8988T (cell line): Measurements from ENCODE around the gene DCAF16.
"Not testable (repeated sequence)": the region's sequence is repeated elsewhere in the genome, so short reads cannot be mapped to it uniquely, and the experiment has no call there.

Source experiments
- DNase-seq: peaks from one replicate; pipeline ENCODE4 v3.0.0; 2011

Gene DCAF16

GRCh38 chr4:17810260-17811077 lies at the start of gene DCAF16, which contains the start of gene NCAPG:
DCAF16 (minus strand) TSS chr4:17810757; CDS start chr4:17804141, 6,616 bp downstream.
NCAPG (plus strand) TSS chr4:17810979; CDS start chr4:17811078, 99 bp downstream.
- DNase-seq, result peak; percentile 59

DNA sequence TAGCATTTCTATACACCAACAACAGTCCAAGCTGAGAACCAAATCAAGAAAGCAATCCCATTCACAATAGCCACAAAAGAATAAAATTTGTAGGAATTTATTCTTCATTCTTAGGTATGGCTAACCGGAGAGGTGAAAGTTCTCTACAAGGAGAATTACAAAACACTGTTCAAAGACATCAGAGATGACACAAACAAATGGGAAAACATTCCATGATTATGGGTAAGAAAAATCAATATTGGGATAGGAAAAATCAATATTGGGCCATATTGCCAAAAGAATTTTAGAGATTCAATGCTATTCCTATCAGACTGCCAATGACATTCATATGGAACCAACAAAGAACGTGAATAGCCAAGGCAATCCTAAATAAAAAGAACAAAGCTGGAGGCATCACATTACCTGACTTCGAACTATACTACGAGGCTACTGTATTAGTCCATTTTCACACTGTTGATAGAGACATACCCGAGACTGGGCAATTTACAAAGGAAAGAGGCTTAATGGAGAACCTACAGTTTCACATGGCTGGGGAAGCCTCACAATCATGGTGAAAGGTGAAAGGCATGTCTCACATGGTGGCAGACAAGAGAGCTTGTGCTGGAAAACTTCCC lies 49.3 kb upstream of the DCAF16 start:
- no peak for DNase-seq

DNA sequence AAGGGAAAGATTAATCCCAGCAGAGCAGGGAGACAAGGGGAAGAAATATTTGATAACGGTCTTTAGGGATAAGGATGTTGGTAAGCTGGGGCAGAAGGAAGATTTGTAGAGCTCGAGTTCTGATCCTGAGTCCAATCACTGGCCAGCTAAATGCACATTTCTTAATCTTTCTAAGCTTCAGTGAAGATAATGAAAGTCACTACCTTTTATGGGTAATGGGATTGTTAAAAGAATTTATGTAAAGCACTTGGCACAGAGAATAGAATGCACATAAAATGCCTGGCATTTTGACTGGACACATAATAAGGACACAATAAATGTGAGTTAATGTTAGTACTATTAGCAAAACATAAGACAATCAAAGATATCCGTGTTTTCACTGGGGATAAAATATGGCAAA lies 43.5 kb upstream of the DCAF16 start:
- DNase-seq, result no peak

DNA sequence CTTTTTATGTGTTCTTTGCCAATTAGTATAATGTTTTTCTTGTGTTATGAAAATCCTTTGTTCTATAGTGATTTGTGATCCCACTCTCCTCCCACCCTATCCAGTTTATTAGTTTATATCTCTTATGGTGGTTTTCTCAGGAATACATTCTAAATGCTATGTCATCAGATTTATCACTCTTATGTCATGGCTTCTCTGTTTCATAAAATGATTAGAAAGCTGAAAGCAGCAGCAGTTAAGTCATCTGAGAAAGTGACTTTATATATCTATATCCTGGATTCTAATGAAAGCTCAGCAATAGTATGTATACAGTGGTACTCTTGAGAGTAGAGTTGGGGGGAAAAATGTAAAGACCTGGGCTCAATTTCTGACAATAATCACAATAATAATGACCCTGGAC lies 41.4 kb upstream of the DCAF16 start:
- DNase-seq, result no peak

DNA sequence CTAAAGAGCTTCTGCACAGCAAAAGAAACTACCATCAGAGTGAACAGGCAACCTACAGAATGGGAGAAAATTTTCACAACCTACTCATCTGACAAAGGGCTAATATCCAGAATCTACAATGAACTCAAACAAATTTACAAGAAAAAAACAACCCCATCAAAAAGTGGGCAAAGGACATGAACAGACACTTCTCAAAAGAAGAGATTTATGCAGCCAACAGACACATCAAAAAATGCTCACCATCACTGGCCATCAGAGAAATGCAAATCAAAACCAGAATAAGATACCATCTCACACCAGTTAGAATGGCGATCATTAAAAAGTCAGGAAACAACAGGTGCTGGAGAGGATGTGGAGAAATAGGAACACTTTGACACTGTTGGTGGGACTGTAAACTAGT lies 39.7 kb upstream of the DCAF16 start:
- DNase-seq, result not testable (repeated sequence)

GRCh38 chr4:17846266-17846665 lies 35.7 kb upstream of the DCAF16 start:
- no peak for DNase-seq

DNA sequence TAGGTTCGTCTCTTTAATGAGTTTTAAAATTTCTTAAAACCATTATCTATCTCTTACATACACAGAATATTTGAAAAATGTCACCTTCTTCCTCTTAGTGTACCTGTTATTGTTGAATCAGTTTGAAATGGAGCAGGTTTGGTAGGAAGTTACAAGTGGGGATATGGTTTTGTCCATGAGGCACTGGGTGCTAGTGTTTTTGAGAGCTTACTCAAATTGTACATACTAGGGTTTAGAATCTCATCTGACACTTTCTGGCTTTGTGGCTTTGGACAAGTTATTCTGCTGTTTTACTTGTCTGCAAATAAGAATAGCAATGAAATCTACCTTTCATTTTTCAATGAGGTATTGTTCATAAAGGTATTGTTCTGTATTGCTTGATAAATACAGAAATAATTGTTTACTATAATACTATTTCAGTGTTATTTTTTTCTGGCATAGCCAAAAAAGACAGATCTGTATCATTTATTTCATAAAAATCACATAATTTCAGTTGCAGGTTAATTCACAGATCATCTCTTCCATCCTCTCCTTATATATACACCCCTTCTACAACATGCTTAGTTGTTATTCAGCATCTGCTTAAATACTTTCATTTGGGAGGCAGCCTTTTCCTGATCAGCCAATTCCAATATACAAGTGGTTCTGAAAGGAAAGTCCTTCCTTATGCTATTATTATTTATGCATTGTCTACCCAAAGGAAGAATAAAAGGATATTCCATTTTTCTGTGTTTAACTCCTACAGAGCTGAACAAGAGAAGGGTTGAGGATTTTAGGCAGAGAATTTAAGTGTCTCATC lies 13.5 kb upstream of the DCAF16 start:
- no peak for DNase-seq

DNA sequence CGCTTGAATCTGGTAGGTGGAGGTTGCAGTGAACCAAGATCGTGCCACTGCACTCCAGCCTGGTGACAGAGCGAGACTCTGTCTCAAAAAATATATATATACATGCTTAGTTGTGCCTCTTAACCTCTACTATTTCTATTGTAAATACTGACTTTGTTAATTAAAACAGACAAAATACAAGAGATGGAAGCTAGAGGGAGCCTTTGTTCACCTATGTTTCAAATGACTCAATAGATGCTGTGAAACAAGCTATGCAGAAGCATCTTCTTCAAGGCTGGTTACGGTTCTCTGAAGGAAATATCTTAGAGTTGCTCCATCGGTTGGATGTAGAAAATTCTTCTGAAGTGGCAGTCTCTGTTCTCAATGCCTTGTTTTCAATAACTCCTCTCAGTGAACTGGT lies 6.5 kb upstream of the DCAF16 start:
- no peak for DNase-seq

GRCh38 chr4:17816142-17816541 lies 5.6 kb upstream of the DCAF16 start:
- DNase-seq, result no peak

DNA sequence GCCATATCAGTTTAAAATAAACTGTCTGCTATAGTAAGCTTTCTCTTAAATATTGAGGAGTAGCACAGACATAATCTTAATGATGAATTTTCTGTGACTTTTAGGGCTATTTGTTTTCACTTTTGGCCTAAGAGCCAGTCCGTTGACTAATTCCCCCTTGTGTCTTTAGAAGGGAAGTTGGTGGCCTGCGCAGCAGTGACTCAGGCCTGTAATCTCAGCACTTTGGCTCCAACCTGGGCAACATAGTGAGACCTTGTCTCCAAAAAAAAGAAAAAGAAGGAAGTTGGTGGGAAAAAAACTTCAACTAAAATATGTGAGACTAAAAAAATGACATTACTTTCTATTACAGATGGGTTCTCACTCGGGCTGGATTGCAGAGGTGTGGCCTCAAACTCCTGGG lies 3.6 kb upstream of the DCAF16 start:
- DNase-seq, result no peak

- DNase-seq, result no peak
Observed at GRCh38 chr4:17812801-17813200, 2.2 kb upstream of the DCAF16 start.

- no peak for DNase-seq
Observed at GRCh38 chr4:17812125-17812524, 1.6 kb upstream of the DCAF16 start.

- DNase-seq, result no peak
Observed at GRCh38 chr4:17811078-17811603, 584 bp upstream of the DCAF16 start.

GRCh38 chr4:17809667-17810066 lies 890 bp downstream of the DCAF16 start:
- DNase-seq, result no peak

DNA sequence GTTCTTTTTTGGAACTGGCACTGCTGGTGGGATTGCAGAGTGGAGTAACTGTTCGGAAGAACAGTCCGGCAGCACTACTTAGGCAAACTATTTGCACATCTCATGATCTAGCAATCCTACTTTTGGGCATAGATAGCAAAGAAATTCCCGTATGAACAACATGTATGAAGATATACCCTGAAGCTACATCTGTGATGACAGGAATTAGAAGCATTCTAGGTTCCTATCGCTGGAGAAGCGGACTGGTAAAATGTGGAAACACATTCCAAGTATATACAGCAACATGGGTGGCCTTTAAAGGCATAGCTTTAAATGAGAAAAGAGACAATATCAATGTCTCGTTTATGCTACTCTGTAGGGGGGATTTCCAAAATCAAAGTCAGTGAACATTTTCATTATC lies 3.1 kb downstream of the DCAF16 start:
- DNase-seq, result no peak

DNA sequence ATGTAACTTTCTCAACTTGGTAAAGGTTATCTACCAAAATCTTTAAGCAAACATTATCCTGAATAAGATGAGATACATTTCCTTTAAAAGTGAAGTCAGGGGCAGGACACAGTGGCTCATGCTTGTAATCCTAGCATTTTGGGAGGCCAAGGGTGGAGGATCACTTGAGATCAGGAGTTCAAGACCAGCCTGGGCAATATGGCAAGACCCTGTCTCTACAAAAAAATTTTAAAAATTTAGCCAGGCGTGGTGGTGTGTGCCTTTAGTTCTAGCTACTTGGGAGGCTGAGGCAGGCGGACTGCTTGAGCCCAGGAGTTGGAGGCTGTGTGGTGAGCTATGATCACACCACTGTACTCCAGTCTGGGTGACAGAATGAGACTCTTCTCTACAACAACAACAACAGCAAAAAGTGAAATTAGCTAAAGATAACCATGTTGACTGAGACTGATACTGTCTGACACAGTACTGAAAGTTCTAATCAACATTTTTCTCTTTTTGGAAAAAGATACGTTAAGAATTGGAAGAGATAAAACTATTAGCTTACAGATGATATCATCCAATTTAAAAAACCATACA lies 4.9 kb downstream of the DCAF16 start:
- DNase-seq, result no peak

- DNase-seq, result no peak
Observed at GRCh38 chr4:17797808-17798207, 12.7 kb downstream of the DCAF16 start.

DNA sequence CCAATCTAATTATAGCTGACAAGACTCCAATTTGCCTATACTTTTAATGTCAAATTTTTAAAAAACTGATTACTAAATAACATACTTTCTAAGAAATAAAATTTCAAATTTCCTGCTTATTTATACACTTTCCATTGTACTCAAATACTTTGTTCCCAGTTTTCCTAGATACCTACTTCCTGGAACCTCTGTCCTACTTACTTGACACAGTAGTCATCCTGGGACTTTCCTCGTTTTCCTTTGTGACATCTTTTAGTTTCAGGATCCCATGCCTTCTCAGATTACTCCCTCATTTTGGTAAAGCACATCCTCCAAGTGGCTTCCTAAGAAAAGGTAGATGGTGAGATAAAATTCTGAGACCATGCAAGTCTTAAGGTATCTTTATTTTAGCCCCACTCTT lies 15.8 kb downstream of the DCAF16 start:
- DNase-seq, result no peak

GRCh38 chr4:17788956-17789355 lies 21.6 kb downstream of the DCAF16 start:
- DNase-seq, result no peak

GRCh38 chr4:17787315-17787714 lies 23.2 kb downstream of the DCAF16 start:
- DNase-seq, result no peak

- no peak for DNase-seq
Observed at GRCh38 chr4:17786567-17786966, 24.0 kb downstream of the DCAF16 start.

DNA sequence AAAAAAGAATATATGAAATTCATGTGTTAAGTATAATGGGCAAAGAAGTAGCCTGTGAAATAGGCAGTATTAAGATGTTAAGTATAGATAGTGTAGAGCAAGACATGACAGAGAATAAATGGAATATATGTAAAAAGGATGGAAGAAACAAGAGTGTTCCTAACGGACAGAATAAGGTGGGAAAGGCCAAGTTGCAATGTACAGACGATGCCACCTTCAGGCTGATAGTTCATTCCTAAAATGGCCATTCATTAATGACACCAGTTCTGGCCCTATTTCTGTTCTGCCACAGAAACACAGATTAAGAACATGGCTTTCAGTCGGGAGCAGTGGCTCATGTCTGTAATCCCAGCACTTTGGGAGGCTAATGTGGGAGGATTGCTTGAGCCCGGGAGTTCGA lies 24.7 kb downstream of the DCAF16 start:
- no peak for DNase-seq
